ENCODE measurements around the gene CDC45.
A peak's percentile ranks its signal among the peaks of the same experiment; 100 is the strongest.

Gene CDC45

GRCh38 chr22:19464546-19464945 lies 15.2 kb upstream of the CDC45 start:
- Histone ChIP-seq H3K36me3 (ENCODE audit: control insufficient read depth in 1 of 2, insufficient read depth in 2 of 2, low read depth in 1 of 2, low read length in 2 of 2) (peaks cover 58 to 92% of the 10 kb centered on the region in 2 experiments), H2BK15ac (ENCODE audit: low read depth, poor library complexity, severe bottlenecking) (no peak overlapping the region), H2AFZ (ENCODE audit: low read depth, low read length) (no peak overlapping the region), H4K91ac (ENCODE audit: low read length) (no peak overlapping the region), H3K9me3 (ENCODE audit: control insufficient read depth, low read length) (no peaks in the 10 kb centered on the region), H3K23ac (ENCODE audit: low read length in 2 of 2) (no peak overlapping the region), H3K27me3 (ENCODE audit: control insufficient read depth in 1 of 2, insufficient read depth in 1 of 2, low read length in 2 of 2) (no peaks in the 10 kb centered on the region), H2BK5ac (ENCODE audit: low read depth, low read length, poor library complexity, severe bottlenecking) (no peak overlapping the region), H3K4me2 (ENCODE audit: low read length, poor library complexity, severe bottlenecking) (no peak overlapping the region), H2AK5ac (ENCODE audit: low read length, severe bottlenecking) (no peak overlapping the region), H3K18ac (ENCODE audit: low read depth in 1 of 2, low read length in 2 of 2) (no peak overlapping the region), H3K4me1 (ENCODE audit: control insufficient read depth, insufficient read depth, low read depth, low read length) (no peaks in the 10 kb centered on the region), H3K9ac (ENCODE audit: low read length) (peak overlapping the region; percentile 64), H3K4ac (ENCODE audit: low read depth in 1 of 2, low read length in 2 of 2) (no peak overlapping the region), H2BK12ac (ENCODE audit: low read length in 2 of 2) (peak overlapping the region in 1 of 2 experiments; percentile 45), H4K8ac (ENCODE audit: low read length) (no peak overlapping the region), H3K4me3 (ENCODE audit: insufficient read depth in 1 of 2, low read depth in 1 of 2, low read length in 2 of 2) (no peak overlapping the region), H3K79me1 (replicated peaks; ENCODE audit: low read length, poor library complexity, severe bottlenecking) (peaks cover 34% of the 10 kb centered on the region), H3K27ac (ENCODE audit: low read length, poor library complexity, severe bottlenecking) (no peak overlapping the region), H2BK120ac (ENCODE audit: low read depth, low read length) (no peak overlapping the region), H3K14ac (ENCODE audit: low read length in 2 of 2) (no peak overlapping the region)
- 83% methylated on average over 1 of the region's 1 CpG for WGBS
- DNase-seq: no peak

GRCh38 chr22:19464975-19465374 lies 14.7 kb upstream of the CDC45 start:
- Histone ChIP-seq H3K27ac (ENCODE audit: low read length, poor library complexity, severe bottlenecking) (no peak overlapping the region), H2BK120ac (ENCODE audit: low read depth, low read length) (no peak overlapping the region), H3K23ac (ENCODE audit: low read length in 2 of 2) (no peak overlapping the region), H3K4me2 (ENCODE audit: low read length, poor library complexity, severe bottlenecking) (no peak overlapping the region), H4K8ac (ENCODE audit: low read length) (no peak overlapping the region), H3K14ac (ENCODE audit: low read length in 2 of 2) (no peak overlapping the region), H3K4me1 (ENCODE audit: control insufficient read depth, insufficient read depth, low read depth, low read length) (no peaks in the 10 kb centered on the region), H3K4ac (ENCODE audit: low read depth in 1 of 2, low read length in 2 of 2) (no peak overlapping the region), H3K18ac (ENCODE audit: low read depth in 1 of 2, low read length in 2 of 2) (no peak overlapping the region), H2AFZ (ENCODE audit: low read depth, low read length) (no peak overlapping the region), H3K9me3 (ENCODE audit: control insufficient read depth, low read length) (no peaks in the 10 kb centered on the region), H3K4me3 (ENCODE audit: insufficient read depth in 1 of 2, low read depth in 1 of 2, low read length in 2 of 2) (no peak overlapping the region), H3K36me3 (ENCODE audit: control insufficient read depth in 1 of 2, insufficient read depth in 2 of 2, low read depth in 1 of 2, low read length in 2 of 2) (peaks cover 63 to 96% of the 10 kb centered on the region in 2 experiments), H3K27me3 (ENCODE audit: control insufficient read depth in 1 of 2, insufficient read depth in 1 of 2, low read length in 2 of 2) (no peaks in the 10 kb centered on the region), H2AK5ac (ENCODE audit: low read length, severe bottlenecking) (no peak overlapping the region), H4K91ac (ENCODE audit: low read length) (no peak overlapping the region), H3K79me1 (replicated peaks; ENCODE audit: low read length, poor library complexity, severe bottlenecking) (peaks cover 38% of the 10 kb centered on the region), H3K9ac (ENCODE audit: low read length) (no peak overlapping the region), H2BK12ac (ENCODE audit: low read length in 2 of 2) (no peak overlapping the region), H2BK15ac (ENCODE audit: low read depth, poor library complexity, severe bottlenecking) (no peak overlapping the region), H2BK5ac (ENCODE audit: low read depth, low read length, poor library complexity, severe bottlenecking) (no peak overlapping the region)
- no peak for DNase-seq
- 93% methylated on average over 4 of the region's 4 CpGs for WGBS

GRCh38 chr22:19466126-19466716 lies 13.5 kb upstream of the CDC45 start:
- Histone ChIP-seq H3K4me2 (ENCODE audit: low read length, poor library complexity, severe bottlenecking) (no peak overlapping the region), H3K9ac (ENCODE audit: low read length) (no peak overlapping the region), H2BK5ac (ENCODE audit: low read depth, low read length, poor library complexity, severe bottlenecking) (no peak overlapping the region), H3K18ac (ENCODE audit: low read depth in 1 of 2, low read length in 2 of 2) (no peak overlapping the region), H2BK15ac (ENCODE audit: low read depth, poor library complexity, severe bottlenecking) (no peak overlapping the region), H4K8ac (ENCODE audit: low read length) (no peak overlapping the region), H3K27me3 (ENCODE audit: control insufficient read depth in 1 of 2, insufficient read depth in 1 of 2, low read length in 2 of 2) (no peaks in the 10 kb centered on the region), H3K4me1 (ENCODE audit: control insufficient read depth, insufficient read depth, low read depth, low read length) (no peaks in the 10 kb centered on the region), H3K14ac (ENCODE audit: low read length in 2 of 2) (no peak overlapping the region), H2AK5ac (ENCODE audit: low read length, severe bottlenecking) (no peak overlapping the region), H2BK12ac (ENCODE audit: low read length in 2 of 2) (no peak overlapping the region), H3K27ac (ENCODE audit: low read length, poor library complexity, severe bottlenecking) (no peak overlapping the region), H3K23ac (ENCODE audit: low read length in 2 of 2) (no peak overlapping the region), H3K4ac (ENCODE audit: low read depth in 1 of 2, low read length in 2 of 2) (no peak overlapping the region), H3K79me1 (replicated peaks; ENCODE audit: low read length, poor library complexity, severe bottlenecking) (peaks cover 41% of the 10 kb centered on the region), H3K9me3 (ENCODE audit: control insufficient read depth, low read length) (no peaks in the 10 kb centered on the region), H2AFZ (ENCODE audit: low read depth, low read length) (no peak overlapping the region), H4K91ac (ENCODE audit: low read length) (no peak overlapping the region), H3K36me3 (ENCODE audit: control insufficient read depth in 1 of 2, insufficient read depth in 2 of 2, low read depth in 1 of 2, low read length in 2 of 2) (peaks cover 68 to 96% of the 10 kb centered on the region in 2 experiments), H2BK120ac (ENCODE audit: low read depth, low read length) (no peak overlapping the region), H3K4me3 (ENCODE audit: insufficient read depth in 1 of 2, low read depth in 1 of 2, low read length in 2 of 2) (no peak overlapping the region)
- no peak for DNase-seq
- WGBS: 97% methylated on average over 14 of the region's 14 CpGs

GRCh38 chr22:19466848-19467752 lies 12.6 kb upstream of the CDC45 start:
- H3K4ac ChIP-seq (ENCODE audit: low read depth in 1 of 2, low read length in 2 of 2): no peak overlapping the region
- H3K14ac ChIP-seq (ENCODE audit: low read length in 2 of 2): no peak overlapping the region
- no peak for DNase-seq
- H3K27ac ChIP-seq (ENCODE audit: low read length, poor library complexity, severe bottlenecking): no peak overlapping the region
- no peaks in the 10 kb centered on the region for H3K27me3 ChIP-seq (ENCODE audit: control insufficient read depth in 1 of 2, insufficient read depth in 1 of 2, low read length in 2 of 2)
- H3K4me3 ChIP-seq (ENCODE audit: insufficient read depth in 1 of 2, low read depth in 1 of 2, low read length in 2 of 2): no peak overlapping the region
- H4K8ac ChIP-seq (ENCODE audit: low read length): no peak overlapping the region
- H3K18ac ChIP-seq (ENCODE audit: low read depth in 1 of 2, low read length in 2 of 2): no peak overlapping the region
- no peak overlapping the region for H3K4me2 ChIP-seq (ENCODE audit: low read length, poor library complexity, severe bottlenecking)
- H2AFZ ChIP-seq (ENCODE audit: low read depth, low read length): no peak overlapping the region
- no peak overlapping the region for H3K9ac ChIP-seq (ENCODE audit: low read length)
- H4K91ac ChIP-seq (ENCODE audit: low read length): no peak overlapping the region
- H2AK5ac ChIP-seq (ENCODE audit: low read length, severe bottlenecking): no peak overlapping the region
- no peak overlapping the region for H2BK12ac ChIP-seq (ENCODE audit: low read length in 2 of 2)
- no peak overlapping the region for H2BK5ac ChIP-seq (ENCODE audit: low read depth, low read length, poor library complexity, severe bottlenecking)
- H2BK120ac ChIP-seq (ENCODE audit: low read depth, low read length): no peak overlapping the region
- no peak overlapping the region for H3K23ac ChIP-seq (ENCODE audit: low read length in 2 of 2)
- H3K9me3 ChIP-seq (ENCODE audit: control insufficient read depth, low read length): no peaks in the 10 kb centered on the region
- H3K4me1 ChIP-seq (ENCODE audit: control insufficient read depth, insufficient read depth, low read depth, low read length): no peaks in the 10 kb centered on the region
- no peak overlapping the region for H2BK15ac ChIP-seq (ENCODE audit: low read depth, poor library complexity, severe bottlenecking)
- 94% methylated on average over 9 of the region's 9 CpGs for WGBS
- H3K79me1 ChIP-seq (replicated peaks; ENCODE audit: low read length, poor library complexity, severe bottlenecking): peaks cover 48% of the 10 kb centered on the region
- H3K36me3 ChIP-seq (ENCODE audit: control insufficient read depth in 1 of 2, insufficient read depth in 2 of 2, low read depth in 1 of 2, low read length in 2 of 2): peaks cover 76 to 97% of the 10 kb centered on the region in 2 experiments
